Ishikawa (cell line): ENCODE results near the gene IL12B.

Experiments
- MAX ChIP-seq: IDR thresholded peaks from 2 replicates; pipeline ENCODE4 v1.6.1; 2012
- TCF12 ChIP-seq: IDR thresholded peaks from 2 replicates; pipeline ENCODE4 v1.6.1; 2012; ENCODE audit warnings: low read depth

- TF ChIP-seq MAX: no peak
- TF ChIP-seq TCF12: no peak
Measured at GRCh38 chr5:159319363-159319762, 10.9 kb downstream of the IL12B start.
